Ovary (tissue), 9 donors: Measurements from ENCODE around the gene ALPG. TPM values are rescaled to one million over a fixed set of nuclear protein-coding genes. Genes with fewer than 3 reads are reported as not detected.
"Not testable (repeated sequence)": the region's sequence is repeated elsewhere in the genome, so short reads cannot be mapped to it uniquely, and the experiment has no call there.

Experiments used
- DNase-seq, 5 donors: peaks; one replicate each; pipeline ENCODE4 v3.0.0-alpha.2; 2019 to 2020
- H3K27ac ChIP-seq, 2 donors: fragments of 200-600 bp; one replicate each; pipeline versions ENCODE4 v1.5.1 to v1.8.0; 2019 to 2022
- H3K27me3 ChIP-seq: fragments of 200-600 bp; one replicate; pipeline ENCODE4 v1.8.0; 2022
- H3K36me3 ChIP-seq: fragments of 200-600 bp; sonication (generic); one replicate; pipeline ENCODE4 v1.5.1; 2019
- H3K4me1 ChIP-seq: one replicate; pipeline ENCODE4 v1.8.1; 2013; ENCODE audit warnings: mild to moderate bottlenecking, moderate library complexity; ENCODE audit not compliant: insufficient read depth
- H3K4me3 ChIP-seq: fragments of 200-600 bp; sonication (generic); one replicate; pipeline ENCODE4 v1.5.1; 2017
- H3K9me3 ChIP-seq, 2 donors: fragments of 200-600 bp in 1 of 2; sonication (generic) in 1 of 2; one replicate each; pipeline versions ENCODE4 v1.5.1 to v1.8.1; 2013 to 2019; ENCODE audit warnings: mild to moderate bottlenecking in 1 of 2, moderate library complexity in 1 of 2
- EP300 ChIP-seq: sonication (generic); formaldehyde crosslinking; IDR thresholded peaks from one replicate; pipeline ENCODE4 v1.6.1; 2017; ENCODE audit warnings: antibody characterized with exemption
- POLR2A ChIP-seq: fragments of 450-650 bp; IDR thresholded peaks from one replicate; pipeline ENCODE4 v1.6.1; 2017; ENCODE audit warnings: antibody characterized with exemption, mild to moderate bottlenecking, moderate library complexity
- WGBS, 3 donors: extraction: QIAGEN DNeasy Blood & Tissue Kit in 1 of 3; methylation state at CpG; one replicate each; pipeline versions ENCODE4 v1.1.5 to v1.1.7; 2013 to 2017; 5-methylcytosine and 5-hydroxymethylcytosine counted together
- intact Hi-C, 4 donors: fragments of 100-400 bp; cut with DNase I; formaldehyde crosslinking; loops; one replicate each; pipeline versions ENCODE4 v1.11.0 to v1.15.1; 2022 to 2023
- polyA plus RNA-seq, 2 donors: library from polyadenylated mRNA; stranded (reverse); fragments of 200-250 nt in 1 of 2; fragments of 350-450 nt in 1 of 2; fragmentation: Illumina TruSeq in 1 of 2; extraction: RNeasy Lipid Tissue Mini Kit (QIAGEN cat#74804) in 1 of 2; gene quantifications; one replicate each; pipeline ENCODE4 v1.2.3, GENCODE V29; 2013 to 2014
- total RNA-seq, 7 donors: library from RNA; depleted of rRNA in 2 of 7; stranded (reverse); fragments of >200 nt in 2 of 7; fragmentation: NEBNext Ultra II Directional in 3 of 7; extraction: Animal tissue kit (Norgen Biotek cat#: 25700) in 3 of 7; gene quantifications; one replicate each; pipeline versions ENCODE4 v1.1.0 to v1.2.4, GENCODE V29; 2016 to 2023
- TF ChIP-seq, protein P1 (sequence below), 3 donors: fragments of 450-650 bp in 2 of 3; fragments of 200-600 bp in 1 of 3; IDR thresholded peaks; one replicate each; pipeline versions ENCODE4 v1.5.1 to v1.8.0; 2016 to 2022; ENCODE audit warnings: antibody characterized with exemption in 3 of 3, mild to moderate bottlenecking in 1 of 3
- donor health status: DM: no; HTN: no; CAD: no; lungs with moderate emphysema.
- donor health status: DM: no; HTN: no; CAD: no.
- donor health status: Bipolar disorder and iron deficiency.
- donor health status: DM: yes; HTN: yes; CAD: no.
- donor health status: DM: no; HTN: no; CAD: no.
- donor health status: DM: yes; HTN: yes; CAD: no.

ALPG gene
- total and polyA plus RNA-seq, 9 donors: 0.02 to 0.36 (median 0.11) TPM; not detected in 6

DNA sequence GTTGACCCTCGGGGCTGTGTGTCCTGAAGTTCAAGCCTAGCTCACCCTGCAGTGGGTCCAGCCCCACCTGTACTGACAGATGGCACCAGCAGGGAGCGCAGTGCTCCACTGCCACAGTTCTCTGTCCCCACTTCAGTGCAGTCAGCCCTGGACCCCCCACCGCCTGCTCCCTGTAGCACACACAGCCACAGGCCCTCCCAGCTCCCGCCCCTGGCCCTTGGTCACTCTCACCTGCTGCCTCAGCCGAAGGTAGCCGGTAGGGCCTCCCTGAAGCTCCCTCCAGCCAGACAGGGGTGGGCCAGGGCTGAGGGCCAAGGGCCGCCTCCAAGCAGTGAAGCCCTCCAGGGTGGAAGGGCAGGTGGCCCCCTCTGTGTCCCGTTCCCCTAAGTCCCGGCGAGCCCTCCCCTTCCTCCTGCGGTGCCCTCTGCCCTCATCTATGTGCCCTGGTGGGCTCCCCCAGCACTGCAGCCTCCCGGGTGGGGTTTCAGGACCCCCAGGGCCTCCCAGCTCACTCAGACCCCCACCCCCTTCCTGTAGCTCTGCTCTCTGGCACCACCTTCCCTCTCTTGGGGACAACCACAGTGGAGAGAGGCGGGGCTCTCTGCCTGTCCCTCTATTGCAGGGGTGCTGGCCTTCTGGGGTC is 38.9 kb upstream of the ALPG start:
- Histone ChIP-seq H3K27me3 (no peaks in the 10 kb centered on the region), H3K9me3 (no peaks in the 10 kb centered on the region), H3K27ac (no peak overlapping the region), H3K36me3 (no peaks in the 10 kb centered on the region), H3K4me1 (no peaks in the 10 kb centered on the region), H3K4me3 (no peak overlapping the region)
- intact Hi-C loops: no loop called here
- 81 to 85% (median 85%) methylated on average over 12 to 13 of the region's 13 CpGs for WGBS, 3 donors
- TF ChIP-seq EP300 (no peak), POLR2A (no peak)
- TF ChIP-seq, protein P1, sequence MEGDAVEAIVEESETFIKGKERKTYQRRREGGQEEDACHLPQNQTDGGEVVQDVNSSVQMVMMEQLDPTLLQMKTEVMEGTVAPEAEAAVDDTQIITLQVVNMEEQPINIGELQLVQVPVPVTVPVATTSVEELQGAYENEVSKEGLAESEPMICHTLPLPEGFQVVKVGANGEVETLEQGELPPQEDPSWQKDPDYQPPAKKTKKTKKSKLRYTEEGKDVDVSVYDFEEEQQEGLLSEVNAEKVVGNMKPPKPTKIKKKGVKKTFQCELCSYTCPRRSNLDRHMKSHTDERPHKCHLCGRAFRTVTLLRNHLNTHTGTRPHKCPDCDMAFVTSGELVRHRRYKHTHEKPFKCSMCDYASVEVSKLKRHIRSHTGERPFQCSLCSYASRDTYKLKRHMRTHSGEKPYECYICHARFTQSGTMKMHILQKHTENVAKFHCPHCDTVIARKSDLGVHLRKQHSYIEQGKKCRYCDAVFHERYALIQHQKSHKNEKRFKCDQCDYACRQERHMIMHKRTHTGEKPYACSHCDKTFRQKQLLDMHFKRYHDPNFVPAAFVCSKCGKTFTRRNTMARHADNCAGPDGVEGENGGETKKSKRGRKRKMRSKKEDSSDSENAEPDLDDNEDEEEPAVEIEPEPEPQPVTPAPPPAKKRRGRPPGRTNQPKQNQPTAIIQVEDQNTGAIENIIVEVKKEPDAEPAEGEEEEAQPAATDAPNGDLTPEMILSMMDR (IDR thresholded peaks at IDR 0.05): no peak
- peak in 1 of 5 donors; percentile 27 for DNase-seq

DNA sequence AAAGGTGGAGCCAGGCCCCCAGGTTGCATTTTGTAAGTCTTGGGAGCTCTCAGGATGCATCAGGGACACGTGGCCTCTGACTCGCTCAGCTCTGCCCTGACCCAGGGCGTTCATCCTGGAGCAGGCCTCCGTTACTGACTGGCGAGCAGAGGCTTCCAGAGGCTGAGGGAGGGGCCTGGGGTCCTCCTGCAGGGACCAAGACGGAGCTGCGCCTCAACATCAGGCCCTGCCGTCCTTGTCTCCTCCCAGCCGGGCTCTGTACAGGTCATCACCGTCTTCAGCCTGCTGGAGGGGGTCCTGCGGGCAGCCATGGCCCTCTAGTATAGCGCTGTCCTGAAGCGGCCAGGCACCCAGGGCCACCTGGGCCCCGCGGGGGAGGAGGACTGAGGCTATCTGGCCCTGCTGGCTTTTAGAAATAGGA is 38.3 kb upstream of the ALPG start:
- no peak for TF ChIP-seq EP300
- Histone ChIP-seq H3K4me3 (no peak overlapping the region), H3K9me3 (no peaks in the 10 kb centered on the region), H3K27me3 (no peaks in the 10 kb centered on the region), H3K27ac (no peak overlapping the region), H3K36me3 (no peaks in the 10 kb centered on the region), H3K4me1 (no peaks in the 10 kb centered on the region)
- WGBS, 3 donors: 88 to 89% (median 89%) methylated on average over 15 of the region's 15 CpGs
- peak in 1 of 5 donors; percentile 19 for DNase-seq
- intact Hi-C loops: no loop called here

DNA sequence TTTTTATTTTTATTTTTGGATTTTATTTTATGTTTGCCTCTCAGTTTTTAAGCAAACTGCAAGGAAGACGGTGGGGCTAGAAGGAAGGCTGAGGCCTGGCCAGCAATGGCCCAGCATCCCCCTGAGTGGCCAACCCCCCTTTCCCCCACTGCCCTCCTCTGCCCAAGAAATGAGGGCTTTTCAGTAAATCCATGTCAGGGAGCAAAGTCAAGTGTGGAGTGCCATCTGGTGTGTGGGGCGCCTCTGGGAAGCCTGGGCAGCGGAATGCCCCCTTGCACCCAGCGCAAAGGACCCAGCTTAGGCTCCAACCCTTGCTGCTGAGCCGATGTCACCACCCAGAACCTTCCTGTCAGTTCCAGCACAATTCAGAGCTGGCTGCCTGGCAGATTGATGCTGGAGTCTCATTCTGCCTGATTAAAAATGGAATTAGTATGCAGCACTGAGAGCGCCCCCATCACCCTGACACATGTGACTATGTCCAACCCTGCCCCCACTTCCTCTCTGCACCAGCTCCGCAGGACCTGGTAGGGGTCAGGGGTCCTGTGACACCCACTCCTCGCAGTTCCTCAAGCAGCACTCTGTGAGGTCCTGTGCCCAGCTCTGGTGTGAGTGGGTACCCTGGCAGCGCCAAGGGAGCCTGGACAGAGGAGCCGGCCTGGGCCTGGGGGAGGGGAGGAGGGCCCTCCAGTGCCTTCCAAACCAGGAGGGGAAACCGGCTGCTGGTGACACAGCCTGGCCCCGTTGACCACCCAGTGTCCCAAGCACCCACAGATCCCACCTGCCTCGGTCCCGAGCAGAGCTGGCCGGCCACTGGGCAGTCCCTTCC is 37.3 kb upstream of the ALPG start:
- WGBS, 3 donors: 73 to 79% (median 77%) methylated on average over 15 of the region's 15 CpGs
- H3K4me1 ChIP-seq: no peaks in the 10 kb centered on the region
- H3K9me3 ChIP-seq: no peaks in the 10 kb centered on the region
- TF ChIP-seq EP300 (no peak), POLR2A (no peak)
- TF ChIP-seq, protein P1 (IDR thresholded peaks at IDR 0.05): no peak
- peak in 1 of 5 donors; percentile 17 for DNase-seq
- intact Hi-C loops: no loop called here
- H3K36me3 ChIP-seq: no peaks in the 10 kb centered on the region
- H3K27me3 ChIP-seq: no peaks in the 10 kb centered on the region
- H3K27ac ChIP-seq: no peak overlapping the region
- H3K4me3 ChIP-seq: no peak overlapping the region

DNA sequence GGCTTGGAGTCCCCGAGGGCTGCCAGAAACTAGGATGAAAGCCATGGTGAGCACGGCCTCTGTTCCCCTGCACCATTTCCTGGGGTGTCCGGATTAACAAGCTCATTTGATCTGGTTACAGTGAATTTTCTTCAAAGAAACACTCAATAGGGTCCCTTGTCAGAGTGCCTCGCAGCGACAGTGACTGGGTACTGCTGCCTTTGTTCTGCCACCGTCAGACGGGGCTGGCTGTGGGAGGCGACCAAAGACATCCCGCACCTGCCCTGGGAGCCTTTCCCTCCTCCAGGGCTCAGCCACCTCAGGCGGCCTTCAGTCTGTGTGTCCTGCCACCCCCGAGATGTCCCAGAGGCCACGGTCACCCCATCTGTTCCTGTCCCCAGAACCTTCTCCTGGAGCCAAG is 36.6 kb upstream of the ALPG start:
- H3K9me3 ChIP-seq, H3K27me3 ChIP-seq, H3K4me3 ChIP-seq, H3K4me1 ChIP-seq, intact Hi-C loops, H3K27ac ChIP-seq, H3K36me3 ChIP-seq: not testable (repeated sequence)
- WGBS, 3 donors: 29 to 39% (median 32%) methylated on average over 8 to 9 of the region's 12 CpGs
- peak in 1 of 5 donors; percentile 6 for DNase-seq

DNA sequence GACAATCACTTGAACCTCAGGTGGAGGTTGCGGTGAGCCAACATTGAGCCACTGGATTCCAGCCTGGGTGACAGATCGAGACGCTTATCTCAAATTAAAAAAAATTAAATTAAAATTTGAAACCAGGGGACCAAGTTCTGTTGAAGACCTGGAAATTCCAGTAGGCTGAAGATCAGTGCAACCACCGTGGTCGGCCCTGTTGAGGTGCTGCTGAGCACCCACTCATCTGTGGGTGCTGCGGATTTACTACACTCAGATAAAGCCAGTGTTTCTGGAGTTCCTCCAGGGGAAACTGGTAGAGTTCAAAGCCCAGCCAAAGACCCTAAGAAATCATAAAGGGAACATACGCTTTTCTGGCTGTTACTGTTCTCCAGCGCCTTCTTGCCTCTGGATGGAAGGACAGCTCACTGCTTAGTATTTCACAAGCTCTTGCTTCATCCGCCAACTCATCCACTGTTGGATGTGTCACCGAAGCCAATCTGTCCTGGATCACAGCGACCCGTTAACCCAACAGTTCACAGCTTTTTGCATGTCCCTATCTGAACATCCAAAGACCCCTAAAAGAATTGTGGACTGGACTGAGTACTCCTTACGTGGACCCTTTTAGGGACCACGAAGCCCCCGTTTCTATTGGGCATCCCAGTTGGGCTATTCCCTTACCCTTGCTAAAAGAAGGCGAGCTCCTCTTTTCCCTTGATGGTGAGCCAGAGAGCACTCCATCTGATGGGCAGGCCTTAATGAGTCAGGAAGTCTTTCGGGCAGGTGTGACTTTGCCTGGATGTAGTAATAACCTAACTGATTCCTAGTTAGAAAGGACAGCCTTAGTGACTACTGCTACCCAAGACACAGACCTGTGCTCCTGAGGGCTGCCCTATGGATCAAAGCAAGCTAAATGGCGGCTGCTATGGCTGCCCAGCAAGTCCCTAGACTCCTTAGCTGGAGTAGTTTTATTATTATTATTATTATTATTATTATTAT is 34.1 kb upstream of the ALPG start:
- Histone ChIP-seq H3K9me3 (no peaks in the 10 kb centered on the region), H3K4me3 (no peak overlapping the region), H3K27ac (no peak overlapping the region), H3K4me1 (no peaks in the 10 kb centered on the region), H3K36me3 (no peaks in the 10 kb centered on the region), H3K27me3 (no peaks in the 10 kb centered on the region)
- DNase-seq: peak in 1 of 5 donors; percentile 5
- 88 to 95% (median 94%) methylated on average over 18 of the region's 18 CpGs for WGBS, 3 donors
- intact Hi-C loops: no loop called here
- TF ChIP-seq EP300 (no peak), POLR2A (no peak)
- TF ChIP-seq, protein P1 (IDR thresholded peaks at IDR 0.05): no peak
